B cell (primary cell): ENCODE measurements around the gene SOX3. TPM values are rescaled to one million over a fixed set of nuclear protein-coding genes. Genes with fewer than 3 reads are reported as not detected.

Source experiments
- ATAC-seq: fragments of 200-7000 bp; cut with Tn5 transposase; one replicate; pipeline ENCODE4 v1.10.0; 2021; ENCODE audit warnings: low read depth, mild to moderate bottlenecking, moderate number of reproducible peaks, moderate library complexity
- CTCF ChIA-PET: fragments of 350-600 bp; sonication (Branson Sonifier 250); formaldehyde crosslinking; loops from one replicate; lab custom pipeline; 2021; ENCODE audit warnings: antibody characterized with exemption, inconsistent platforms; lab: Charles Lee
- POLR2A ChIA-PET: fragments of 350-600 bp; sonication (Branson Sonifier 250); formaldehyde crosslinking; loops from one replicate; lab custom pipeline; 2021; ENCODE audit warnings: antibody characterized with exemption; lab: Charles Lee
- DNase-seq: peaks from one replicate; pipeline ENCODE4 v3.0.0; 2013
- H2AFZ ChIP-seq: 2 replicates; pipeline ENCODE4 v1.6.1; 2012; ENCODE audit warnings: mild to moderate bottlenecking, low read depth, low read length; ENCODE audit not compliant: insufficient read depth, poor library complexity, severe bottlenecking
- H3K27ac ChIP-seq, 2 donors: 1 replicate in 1 of 2; 2 replicates in 1 of 2; pipeline ENCODE4 v1.5.1; 2012 to 2013; ENCODE audit warnings: low read length in 2 of 2, mild to moderate bottlenecking in 2 of 2, moderate library complexity in 1 of 2
- H3K27me3 ChIP-seq, 4 experiments: fragments of 200-600 bp in 1 of 4; sonication (generic) in 1 of 4; replicated peaks in 1 of 4; 1 replicate in 2 of 4; 2 replicates in 2 of 4; pipeline versions ENCODE4 v1.6.1 to v1.7.0; 2013 to 2016; ENCODE audit warnings: low read length in 3 of 4, mild to moderate bottlenecking in 2 of 4, mixed read lengths in 1 of 4, moderate library complexity in 1 of 4; ENCODE audit not compliant: insufficient read depth in 4 of 4, control insufficient read depth in 3 of 4; ENCODE audit errors: control extremely low read depth in 1 of 4
- H3K36me3 ChIP-seq, 2 experiments: replicated peaks in 1 of 2; 1 replicate in 1 of 2; 2 replicates in 1 of 2; pipeline versions ENCODE4 v1.6.1 to v1.7.1; 2013; ENCODE audit warnings: low read length in 1 of 2; ENCODE audit not compliant: insufficient read depth in 2 of 2, control insufficient read depth in 1 of 2; ENCODE audit errors: control extremely low read depth in 1 of 2, extremely low read depth in 1 of 2
- H3K4me1 ChIP-seq, 2 donors: fragments of 200-600 bp in 1 of 2; sonication (generic) in 1 of 2; 1 replicate in 1 of 2; 2 replicates in 1 of 2; pipeline versions ENCODE4 v1.5.1 to v1.6.1; 2013 to 2017; ENCODE audit warnings: low read length in 2 of 2; ENCODE audit not compliant: control insufficient read depth in 2 of 2, insufficient read depth in 2 of 2
- H3K4me2 ChIP-seq: replicated peaks from 2 replicates; pipeline ENCODE3; 2012; ENCODE audit warnings: mild to moderate bottlenecking, low read depth, low read length; ENCODE audit not compliant: poor library complexity, severe bottlenecking
- H3K4me3 ChIP-seq, 5 experiments: fragments of 200-600 bp in 1 of 5; sonication (generic) in 1 of 5; 1 replicate in 3 of 5; 2 replicates in 2 of 5; pipeline versions ENCODE4 v1.5.1 to v1.7.0; 2011 to 2016; ENCODE audit warnings: low read length in 4 of 5, mild to moderate bottlenecking in 4 of 5, low read depth in 2 of 5, control low read depth in 1 of 5, moderate library complexity in 1 of 5; ENCODE audit not compliant: insufficient read depth in 1 of 5; ENCODE audit errors: control extremely low read depth in 1 of 5, extremely low read depth in 1 of 5
- H3K79me2 ChIP-seq: fragments of 200-600 bp; sonication (generic); one replicate; pipeline ENCODE4 v1.6.0; 2016; ENCODE audit warnings: low read length; ENCODE audit not compliant: control insufficient read depth, insufficient read depth
- H3K9ac ChIP-seq: fragments of 200-600 bp; sonication (generic); 2 replicates; pipeline ENCODE4 v1.6.1; 2017; ENCODE audit warnings: mild to moderate bottlenecking, low read length, moderate library complexity
- H3K9me3 ChIP-seq, 3 donors: one replicate each; pipeline versions ENCODE4 v1.6.1 to v1.7.1; 2013; ENCODE audit warnings: low read length in 2 of 3; ENCODE audit not compliant: control insufficient read depth in 2 of 3, insufficient read depth in 1 of 3; ENCODE audit errors: control extremely low read depth in 1 of 3
- H4K20me1 ChIP-seq: 2 replicates; pipeline ENCODE4 v1.6.0; 2012; ENCODE audit warnings: mild to moderate bottlenecking, low read length; ENCODE audit not compliant: insufficient read depth, control insufficient read depth, poor library complexity, severe bottlenecking
- H3K27ac Mint-ChIP-seq: one replicate; pipeline ENCODE4 v1.8.0; 2021; ENCODE audit warnings: mixed read lengths
- H3K27me3 Mint-ChIP-seq: one replicate; pipeline ENCODE4 v1.8.0; 2021; ENCODE audit warnings: mixed read lengths
- H3K4me1 Mint-ChIP-seq: one replicate; pipeline ENCODE4 v1.8.0; 2021; ENCODE audit warnings: mixed read lengths
- H3K4me3 Mint-ChIP-seq: one replicate; pipeline ENCODE4 v1.8.0; 2021; ENCODE audit warnings: mixed read lengths
- H3K9me3 Mint-ChIP-seq: one replicate; pipeline ENCODE4 v1.8.0; 2022; ENCODE audit warnings: mixed read lengths; ENCODE audit not compliant: insufficient read depth
- CTCF ChIP-seq: fragments of 200-600 bp; IDR thresholded peaks from one replicate; pipeline ENCODE4 v1.8.0; 2022; ENCODE audit warnings: antibody characterized with exemption, mild to moderate bottlenecking
- EZH2 ChIP-seq: IDR thresholded peaks from 2 replicates; pipeline ENCODE4 v1.6.1; 2012; ENCODE audit warnings: borderline replicate concordance, low read depth, mild to moderate bottlenecking, moderate library complexity, low read length; ENCODE audit not compliant: insufficient read depth, poor library complexity, severe bottlenecking
- intact Hi-C: fragments of 100-400 bp; cut with micrococcal nuclease; formaldehyde crosslinking; loops from one replicate; pipeline ENCODE4 v1.10.0; 2022
- polyA plus RNA-seq: library from polyadenylated mRNA; depleted of rRNA; stranded (reverse); fragments of >200 nt; gene quantifications from 2 replicates; pipeline ENCODE4 v1.2.3, GENCODE V29; 2012
- total RNA-seq, 2 donors: library from RNA; stranded (reverse); fragments of 120-200 nt in 1 of 2; gene quantifications; 1 replicate in 1 of 2; 2 replicates in 1 of 2; pipeline versions ENCODE4 v1.2.3 to v1.2.4, GENCODE V29; 2013 to 2022

Gene SOX3
- total and polyA plus RNA-seq, 2 donors (not counting 1 experiment from before 2014, with no cell fraction given): not detected

DNA sequence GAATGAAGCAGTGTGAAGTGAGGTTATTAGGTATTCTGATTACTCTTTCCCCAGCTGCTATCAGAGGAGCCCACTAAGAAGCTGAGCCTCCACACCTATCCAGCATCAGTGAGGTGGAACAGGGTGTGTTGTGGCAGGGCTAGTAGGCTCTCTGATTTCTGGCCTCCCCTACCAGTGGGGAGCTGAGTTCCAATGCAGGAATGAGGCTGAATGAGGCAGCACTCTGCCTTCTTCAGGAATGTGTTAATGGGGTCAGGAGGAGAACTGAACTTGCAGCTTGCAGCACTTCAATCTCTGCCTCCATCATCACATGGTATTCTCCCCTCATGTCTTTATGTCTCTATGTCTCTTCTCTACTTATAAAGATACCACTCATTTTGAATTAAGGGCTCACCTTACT is 26.9 kb downstream of the SOX3 start:
- Mint-ChIP-seq H3K4me3 (no peak overlapping the region), H3K4me1 (no peaks in the 10 kb centered on the region), H3K27me3 (no peaks in the 10 kb centered on the region), H3K9me3 (peaks cover 6% of the 10 kb centered on the region), H3K27ac (no peak overlapping the region)
- H3K9me3 ChIP-seq: peaks cover 0 to 8% (median 0%) of the 10 kb centered on the region in 3 donors
- H4K20me1 ChIP-seq: no peaks in the 10 kb centered on the region
- H3K79me2 ChIP-seq: no peaks in the 10 kb centered on the region
- no peak for DNase-seq
- no peak overlapping the region for H3K9ac ChIP-seq
- POLR2A ChIA-PET: no interaction called here
- H3K27me3 ChIP-seq: no peaks in the 10 kb centered on the region
- CTCF ChIA-PET: no interaction called here
- no peak overlapping the region for H3K4me2 ChIP-seq
- TF ChIP-seq EZH2 (no peak), CTCF (no peak)
- no peak overlapping the region for H3K27ac ChIP-seq
- intact Hi-C loops: no loop called here
- H3K36me3 ChIP-seq: no peaks in the 10 kb centered on the region
- H3K4me3 ChIP-seq: no peak overlapping the region
- no peak for ATAC-seq
- H2AFZ ChIP-seq: no peak overlapping the region
- H3K4me1 ChIP-seq: no peaks in the 10 kb centered on the region

GRCh38 chrX:140475025-140475424 is 29.8 kb downstream of the SOX3 start:
- Histone ChIP-seq H4K20me1 (no peaks in the 10 kb centered on the region), H3K4me1 (no peaks in the 10 kb centered on the region), H3K9ac (no peak overlapping the region), H2AFZ (no peak overlapping the region), H3K4me2 (no peak overlapping the region), H3K4me3 (no peak overlapping the region), H3K9me3 (peaks cover 0 to 8% (median 0%) of the 10 kb centered on the region in 3 donors), H3K36me3 (no peaks in the 10 kb centered on the region), H3K27ac (no peak overlapping the region), H3K27me3 (no peaks in the 10 kb centered on the region), H3K79me2 (no peaks in the 10 kb centered on the region)
- CTCF ChIA-PET: no interaction called here
- DNase-seq (no peak), ATAC-seq (no peak)
- Mint-ChIP-seq H3K27ac (no peak overlapping the region), H3K9me3 (peaks cover 6% of the 10 kb centered on the region), H3K27me3 (no peaks in the 10 kb centered on the region), H3K4me1 (no peaks in the 10 kb centered on the region), H3K4me3 (no peak overlapping the region)
- POLR2A ChIA-PET: no interaction called here
- TF ChIP-seq CTCF: no peak
- TF ChIP-seq EZH2: no peak
- intact Hi-C loops: no loop called here
